Ishikawa (cell line): ENCODE results near the gene COL27A1.

Experiments
- CEBPB ChIP-seq: IDR thresholded peaks from 2 replicates; pipeline ENCODE4 v1.6.1; 2012
- CREB1 ChIP-seq: IDR thresholded peaks from 2 replicates; pipeline ENCODE4 v1.6.1; 2012; ENCODE audit warnings: low read depth
- EP300 ChIP-seq: IDR thresholded peaks from 2 replicates; pipeline ENCODE4 v1.6.1; 2012; ENCODE audit warnings: borderline replicate concordance
- FOXM1 ChIP-seq: IDR thresholded peaks from 2 replicates; pipeline ENCODE4 v1.6.1; 2012; ENCODE audit warnings: low read depth, borderline replicate concordance
- REST ChIP-seq: IDR thresholded peaks from 2 replicates; pipeline ENCODE4 v1.6.1; 2012; ENCODE audit warnings: low read depth, mild to moderate bottlenecking
- TAF1 ChIP-seq: IDR thresholded peaks from 2 replicates; pipeline ENCODE4 v1.6.1; 2012; ENCODE audit warnings: low read depth, mild to moderate bottlenecking
- TF ChIP-seq, protein P1 (sequence below): IDR thresholded peaks from 2 replicates; pipeline ENCODE4 v1.6.1; 2012

- TF ChIP-seq FOXM1 (no peak), EP300 (no peak), REST (no peak), CEBPB (no peak), TAF1 (no peak), CREB1 (no peak)
- TF ChIP-seq, protein P1, sequence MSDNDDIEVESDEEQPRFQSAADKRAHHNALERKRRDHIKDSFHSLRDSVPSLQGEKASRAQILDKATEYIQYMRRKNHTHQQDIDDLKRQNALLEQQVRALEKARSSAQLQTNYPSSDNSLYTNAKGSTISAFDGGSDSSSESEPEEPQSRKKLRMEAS: no peak
These were observed 34.9 kb upstream of the COL27A1 start for GRCh38 chr9:114120192-114121014.
